Measurements from ENCODE around the gene PSMB11. TPM values are rescaled to one million over a fixed set of nuclear protein-coding genes. Genes with fewer than 3 reads are reported as not detected.
A peak's percentile ranks its signal among the peaks of the same experiment; 100 is the strongest.

PSMB11 gene
- total and polyA plus RNA-seq, 2 donors (not counting 1 experiment from before 2014, with no cell fraction given), result not detected

DNA sequence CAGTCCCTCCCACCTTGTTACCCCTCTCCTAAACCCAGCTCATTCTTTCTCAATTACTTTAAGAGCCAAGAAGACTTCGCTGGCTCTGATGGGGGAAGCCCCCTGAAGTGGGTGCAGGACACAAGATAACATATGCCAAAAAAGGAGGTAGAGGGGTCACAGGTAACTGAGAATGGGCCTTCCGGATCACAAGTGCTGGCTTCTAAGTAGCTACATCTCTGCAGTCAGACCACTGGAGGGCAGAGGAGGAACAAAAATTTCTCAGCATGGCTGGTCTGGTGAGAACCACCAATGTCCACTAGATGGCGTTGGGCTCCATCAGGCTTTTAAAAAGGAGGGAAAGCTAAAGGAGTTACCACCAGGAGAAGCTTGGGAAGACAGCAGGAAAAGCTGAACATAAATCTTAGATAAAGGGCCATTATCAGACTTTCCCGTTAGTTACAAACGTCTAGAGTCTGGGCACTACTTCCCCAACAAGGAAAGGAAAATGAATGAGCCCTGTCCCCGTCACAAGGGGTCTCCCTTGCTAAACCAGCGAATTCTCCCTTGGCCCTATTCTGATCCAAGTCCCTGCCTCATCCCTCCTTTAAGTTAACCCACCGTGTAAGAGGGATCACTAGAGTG is 26.9 kb downstream of the PSMB11 start:
- POLR2A ChIA-PET, result interaction anchor here (0.5 to 1.1 kb wide), 4 partner anchors 10 to 252 kb away, joined by 3 to 8 read pairs (median 5); partner anchors contain the start of genes ACIN1, C14orf119 and PABPN1
- no peaks in the 10 kb centered on the region for H3K9me3 Mint-ChIP-seq (ENCODE audit: insufficient read depth)

More for the DNA sequence above, 26.9 kb downstream of the PSMB11 start:
- peaks cover 4 to 64% of the 10 kb centered on the region in 2 experiments for H3K36me3 ChIP-seq (replicated peaks in 1 of 2; ENCODE audit: control extremely low read depth in 1 of 2, control insufficient read depth in 1 of 2, extremely low read depth in 1 of 2, insufficient read depth in 2 of 2, low read length in 1 of 2)
- Mint-ChIP-seq H3K4me3 (no peak overlapping the region), H3K27ac (peak overlapping the region; percentile 83), H3K27me3 (no peaks in the 10 kb centered on the region), H3K4me1 (peaks cover 38% of the 10 kb centered on the region)
- ATAC-seq (ENCODE audit: low read depth), result peak; percentile 85
- peaks cover 50% of the 10 kb centered on the region for H3K79me2 ChIP-seq (ENCODE audit: control insufficient read depth, insufficient read depth, low read length)
- H4K20me1 ChIP-seq (ENCODE audit: control insufficient read depth, insufficient read depth, low read length, poor library complexity, severe bottlenecking), result peaks cover 47% of the 10 kb centered on the region
- no peak overlapping the region for H3K4me3 ChIP-seq (ENCODE audit: control extremely low read depth in 1 of 5, extremely low read depth in 1 of 5, insufficient read depth in 1 of 5, low read depth in 2 of 5, low read length in 4 of 5)
- TF ChIP-seq CTCF (IDR thresholded peaks at IDR 0.05) (peak; percentile 99), EZH2 (IDR thresholded peaks at IDR 0.05; ENCODE audit: borderline replicate concordance, insufficient read depth, low read depth, low read length, poor library complexity, severe bottlenecking) (no peak)
- H3K27me3 ChIP-seq (replicated peaks in 1 of 4; ENCODE audit: control extremely low read depth in 1 of 4, control insufficient read depth in 3 of 4, insufficient read depth in 4 of 4, low read length in 3 of 4), result no peaks in the 10 kb centered on the region
- peak overlapping the region; percentile 10 to 28 for H3K27ac ChIP-seq (ENCODE audit: low read length in 2 of 2)
- H3K4me1 ChIP-seq (ENCODE audit: control insufficient read depth in 2 of 2, insufficient read depth in 2 of 2, low read length in 2 of 2), result peaks cover 21 to 41% of the 10 kb centered on the region in 2 donors
- no peak overlapping the region for H3K9ac ChIP-seq (ENCODE audit: low read length)
- no peaks in the 10 kb centered on the region for H3K9me3 ChIP-seq (ENCODE audit: control extremely low read depth in 1 of 3, control insufficient read depth in 2 of 3, insufficient read depth in 1 of 3, low read length in 2 of 3)
- WGBS (ENCODE audit: insufficient coverage), result 30% methylated on average over 7 of the region's 8 CpGs
- DNase-seq, result peak; percentile 87
- H2AFZ ChIP-seq (ENCODE audit: insufficient read depth, low read depth, low read length, poor library complexity, severe bottlenecking), result no peak overlapping the region
- no peak overlapping the region for H3K4me2 ChIP-seq (replicated peaks; ENCODE audit: low read depth, low read length, poor library complexity, severe bottlenecking)
- CTCF ChIA-PET, result interaction anchor here (0.7 to 19.1 kb wide), 53 partner anchors 9 to 695 kb away, joined by 3 to 1134 read pairs (median 3); partner anchors contain the start of genes ACIN1, AJUBA, C14orf119 and PPP1R3E
- intact Hi-C loops (cut with micrococcal nuclease), result loop anchor here (1.0 kb wide), 2 partner anchors 13 to 118 kb away; no protein-coding TSS in a partner anchor
